Gastroesophageal sphincter (tissue), 3 donors: ENCODE measurements around the gene BICC1.

ENCODE experiments used
- POLR2A ChIP-seq, 2 donors: fragments of 450-650 bp; IDR thresholded peaks; one replicate each; pipeline ENCODE4 v1.6.1; 2017; ENCODE audit warnings: antibody characterized with exemption in 2 of 2, mild to moderate bottlenecking in 2 of 2, moderate library complexity in 1 of 2
- POLR2AphosphoS5 ChIP-seq: sonication (generic); formaldehyde crosslinking; IDR thresholded peaks from one replicate; pipeline ENCODE4 v1.6.1; 2017; ENCODE audit warnings: antibody characterized with exemption
- TF ChIP-seq, protein P1 (sequence below), 4 experiments: fragments of 200-600 bp in 2 of 4; fragments of 450-650 bp in 2 of 4; sonication (generic) in 1 of 4; IDR thresholded peaks; one replicate each; pipeline ENCODE4 v1.5.1; 2017 to 2019; ENCODE audit warnings: antibody characterized with exemption in 4 of 4, mild to moderate bottlenecking in 2 of 4, moderate library complexity in 2 of 4

DNA sequence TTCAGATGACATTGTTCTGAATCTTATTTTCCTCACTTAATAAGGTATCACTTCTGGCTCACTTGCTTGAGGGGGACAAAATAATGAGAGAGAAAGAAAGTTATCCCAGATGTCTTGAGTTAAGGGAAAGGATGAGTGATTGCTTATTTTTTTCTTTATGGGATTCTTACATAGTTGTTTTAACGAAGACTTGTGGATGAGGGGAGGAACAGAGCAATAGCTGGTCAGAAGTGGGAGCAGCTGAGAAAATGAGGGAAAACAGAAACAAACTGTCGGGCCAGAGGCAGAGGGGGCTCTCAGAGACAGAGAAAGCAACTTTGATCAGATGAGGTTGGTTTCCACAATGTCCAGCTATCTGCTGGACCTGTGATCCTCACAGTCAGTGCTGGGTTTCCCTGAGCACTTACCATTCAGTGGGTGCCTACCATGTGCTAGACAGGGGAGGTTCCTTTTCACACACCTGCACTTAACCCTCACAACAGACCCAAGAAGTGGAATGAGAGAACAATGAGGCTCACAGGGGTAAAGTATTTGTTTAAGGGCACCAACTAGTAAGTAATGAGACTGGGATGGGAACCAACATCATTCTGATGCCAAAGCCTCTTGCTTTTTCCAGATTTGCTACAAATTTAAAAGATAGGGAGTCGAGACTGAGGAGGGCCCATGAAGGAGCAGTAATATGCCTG, 64.2 kb downstream of the BICC1 start:
- TF ChIP-seq, protein P1, sequence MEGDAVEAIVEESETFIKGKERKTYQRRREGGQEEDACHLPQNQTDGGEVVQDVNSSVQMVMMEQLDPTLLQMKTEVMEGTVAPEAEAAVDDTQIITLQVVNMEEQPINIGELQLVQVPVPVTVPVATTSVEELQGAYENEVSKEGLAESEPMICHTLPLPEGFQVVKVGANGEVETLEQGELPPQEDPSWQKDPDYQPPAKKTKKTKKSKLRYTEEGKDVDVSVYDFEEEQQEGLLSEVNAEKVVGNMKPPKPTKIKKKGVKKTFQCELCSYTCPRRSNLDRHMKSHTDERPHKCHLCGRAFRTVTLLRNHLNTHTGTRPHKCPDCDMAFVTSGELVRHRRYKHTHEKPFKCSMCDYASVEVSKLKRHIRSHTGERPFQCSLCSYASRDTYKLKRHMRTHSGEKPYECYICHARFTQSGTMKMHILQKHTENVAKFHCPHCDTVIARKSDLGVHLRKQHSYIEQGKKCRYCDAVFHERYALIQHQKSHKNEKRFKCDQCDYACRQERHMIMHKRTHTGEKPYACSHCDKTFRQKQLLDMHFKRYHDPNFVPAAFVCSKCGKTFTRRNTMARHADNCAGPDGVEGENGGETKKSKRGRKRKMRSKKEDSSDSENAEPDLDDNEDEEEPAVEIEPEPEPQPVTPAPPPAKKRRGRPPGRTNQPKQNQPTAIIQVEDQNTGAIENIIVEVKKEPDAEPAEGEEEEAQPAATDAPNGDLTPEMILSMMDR (IDR thresholded peaks at IDR 0.05): no peak
- TF ChIP-seq POLR2A (IDR thresholded peaks at IDR 0.05) (no peak), POLR2AphosphoS5 (no peak)
